Measurements from ENCODE around the gene NUCB1. TPM values are rescaled to one million over a fixed set of nuclear protein-coding genes. Genes with fewer than 3 reads are reported as not detected.
"Not testable (repeated sequence)": the region's sequence is repeated elsewhere in the genome, so short reads cannot be mapped to it uniquely, and the experiment has no call there.

Gene NUCB1
- total RNA-seq, 2 donors from 2014 or later = 191 to 254 TPM

DNA sequence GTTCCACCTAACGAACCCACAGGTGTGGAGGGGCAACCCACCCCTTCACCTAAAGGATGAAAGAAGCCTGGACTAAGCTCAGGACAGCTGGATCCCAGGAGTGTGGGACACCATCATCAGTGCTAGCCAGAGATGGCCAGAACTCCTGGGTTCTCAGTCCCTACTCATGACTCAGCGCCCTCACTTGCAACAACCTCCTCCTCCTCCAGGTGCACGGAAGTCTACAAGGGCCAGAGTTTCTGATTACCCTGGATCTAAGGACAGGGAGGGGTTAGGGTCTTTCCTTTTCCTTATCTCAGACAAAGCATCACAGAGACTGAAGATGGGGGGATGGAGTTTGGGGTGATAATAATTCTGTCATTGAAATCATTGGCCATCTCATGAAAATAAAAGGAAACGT lies 9.6 kb upstream of the NUCB1 start:
- Mint-ChIP-seq H3K27ac (peak overlapping the region in 1 of 2 donors; percentile 61), H3K36me3 (no peaks in the 10 kb centered on the region), H3K9me3 (no peaks in the 10 kb centered on the region)
- ATAC-seq (no peak), DNase-seq (ENCODE audit: low spot score in 2 of 2) (no peak)

DNA sequence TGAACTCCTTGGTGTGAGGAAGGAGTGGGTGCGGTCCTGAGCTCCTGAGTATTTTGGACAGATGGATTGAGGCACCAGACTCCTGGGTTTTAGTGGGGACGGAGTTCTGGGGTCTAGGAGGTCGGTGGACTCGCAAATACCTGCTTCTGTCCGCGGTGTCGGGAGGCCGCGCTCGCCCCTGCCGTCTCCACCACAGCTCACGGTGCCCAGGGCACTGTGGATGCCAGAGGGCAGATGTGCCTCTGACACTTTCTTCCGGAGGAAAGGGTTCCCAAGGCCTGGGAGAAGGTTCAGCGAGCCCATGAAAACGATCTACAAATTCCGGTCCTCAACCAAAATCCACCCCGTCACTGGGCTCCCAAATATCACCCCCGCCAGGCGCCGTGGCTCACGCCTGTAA lies 4.9 kb upstream of the NUCB1 start:
- ATAC-seq (no peak), DNase-seq (ENCODE audit: low spot score in 2 of 2) (no peak)
- Mint-ChIP-seq H3K27ac (no peak overlapping the region), H3K9me3 (no peaks in the 10 kb centered on the region), H3K36me3 (peaks cover 2 to 3% of the 10 kb centered on the region in 2 donors)

DNA sequence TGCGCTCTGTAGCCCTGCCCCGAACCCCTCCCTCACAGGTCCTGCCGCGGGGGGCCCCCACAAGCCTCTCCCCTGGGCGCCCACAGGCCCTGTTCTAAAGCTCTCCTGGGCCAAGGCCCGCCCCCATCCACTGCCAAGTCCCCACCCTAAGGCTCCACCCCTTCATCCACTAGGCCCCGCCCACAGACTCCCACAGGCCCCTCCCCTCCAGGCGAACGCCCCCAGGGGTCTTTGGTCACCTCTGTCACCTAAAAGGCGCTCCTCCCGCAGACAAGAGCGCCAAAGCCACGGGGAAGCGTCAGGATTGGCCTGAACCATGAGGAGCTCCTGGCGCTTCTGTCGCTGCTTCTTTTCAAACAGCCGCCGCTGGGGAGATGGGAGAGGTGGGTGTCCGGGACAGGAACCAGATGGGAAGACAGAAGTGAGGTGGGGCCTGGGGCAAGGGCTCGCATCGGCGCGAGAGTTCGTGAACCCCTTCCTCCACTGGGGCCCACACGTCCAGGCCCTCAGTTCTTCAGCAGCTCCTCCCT lies 3.9 kb upstream of the NUCB1 start:
- ATAC-seq (peak in 1 of 2 donors; percentile 51), DNase-seq (ENCODE audit: low spot score in 2 of 2) (peak in 1 of 2 donors; percentile 76)
- Mint-ChIP-seq H3K9me3 (no peaks in the 10 kb centered on the region), H3K36me3 (peaks cover 10% of the 10 kb centered on the region in 2 donors), H3K27ac (peak overlapping the region in 1 of 2 donors; percentile 66)

DNA sequence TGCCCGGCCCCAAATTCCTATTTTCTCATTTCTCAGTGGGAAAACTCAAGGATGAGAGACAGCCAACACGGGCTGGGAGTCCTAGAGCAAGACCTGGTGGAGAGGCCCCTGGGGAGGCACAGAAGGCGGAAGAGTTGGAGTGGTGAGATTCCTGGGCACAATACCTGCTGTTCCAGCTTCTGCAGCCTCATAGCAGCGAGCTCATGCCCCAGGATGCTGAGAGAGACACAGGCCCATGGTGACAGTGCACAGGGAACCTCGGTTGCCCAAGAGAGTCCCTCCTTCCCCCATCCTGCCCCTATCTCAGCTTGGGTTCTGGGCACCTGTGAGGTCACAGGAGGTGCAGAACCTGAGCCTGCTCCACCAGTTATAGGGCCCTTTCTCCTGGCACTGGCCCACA lies 2.9 kb upstream of the NUCB1 start:
- Mint-ChIP-seq H3K36me3 (peaks cover 10 to 15% of the 10 kb centered on the region in 2 donors), H3K27ac (peak overlapping the region in 1 of 2 donors; percentile 66), H3K9me3 (no peaks in the 10 kb centered on the region)
- ATAC-seq (no peak), DNase-seq (ENCODE audit: low spot score in 2 of 2) (no peak)

DNA sequence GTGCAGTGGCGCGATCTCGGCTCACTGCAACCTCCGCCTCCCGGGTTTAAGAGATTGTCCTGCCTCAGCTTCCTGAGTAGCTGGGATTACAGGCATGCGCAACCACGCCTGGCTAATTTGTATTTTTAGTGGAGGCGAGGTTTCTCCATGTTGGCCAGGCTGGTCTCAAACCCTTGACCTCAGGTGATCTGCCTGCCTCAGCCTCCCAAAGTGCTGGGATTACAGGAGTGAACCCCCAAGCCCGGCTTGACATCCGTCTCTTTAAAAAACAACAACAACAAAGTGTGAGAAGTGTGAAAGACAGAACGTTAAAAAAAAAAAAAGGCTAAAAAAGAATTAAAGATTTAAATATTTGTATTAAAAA lies 744 bp upstream of the NUCB1 start:
- ATAC-seq; DNase-seq (ENCODE audit: low spot score in 2 of 2); H3K9me3 Mint-ChIP-seq: not testable (repeated sequence)
- Mint-ChIP-seq H3K36me3 (peaks cover 10 to 21% of the 10 kb centered on the region in 2 donors), H3K27ac (peak overlapping the region; percentile 96 to 97)

DNA sequence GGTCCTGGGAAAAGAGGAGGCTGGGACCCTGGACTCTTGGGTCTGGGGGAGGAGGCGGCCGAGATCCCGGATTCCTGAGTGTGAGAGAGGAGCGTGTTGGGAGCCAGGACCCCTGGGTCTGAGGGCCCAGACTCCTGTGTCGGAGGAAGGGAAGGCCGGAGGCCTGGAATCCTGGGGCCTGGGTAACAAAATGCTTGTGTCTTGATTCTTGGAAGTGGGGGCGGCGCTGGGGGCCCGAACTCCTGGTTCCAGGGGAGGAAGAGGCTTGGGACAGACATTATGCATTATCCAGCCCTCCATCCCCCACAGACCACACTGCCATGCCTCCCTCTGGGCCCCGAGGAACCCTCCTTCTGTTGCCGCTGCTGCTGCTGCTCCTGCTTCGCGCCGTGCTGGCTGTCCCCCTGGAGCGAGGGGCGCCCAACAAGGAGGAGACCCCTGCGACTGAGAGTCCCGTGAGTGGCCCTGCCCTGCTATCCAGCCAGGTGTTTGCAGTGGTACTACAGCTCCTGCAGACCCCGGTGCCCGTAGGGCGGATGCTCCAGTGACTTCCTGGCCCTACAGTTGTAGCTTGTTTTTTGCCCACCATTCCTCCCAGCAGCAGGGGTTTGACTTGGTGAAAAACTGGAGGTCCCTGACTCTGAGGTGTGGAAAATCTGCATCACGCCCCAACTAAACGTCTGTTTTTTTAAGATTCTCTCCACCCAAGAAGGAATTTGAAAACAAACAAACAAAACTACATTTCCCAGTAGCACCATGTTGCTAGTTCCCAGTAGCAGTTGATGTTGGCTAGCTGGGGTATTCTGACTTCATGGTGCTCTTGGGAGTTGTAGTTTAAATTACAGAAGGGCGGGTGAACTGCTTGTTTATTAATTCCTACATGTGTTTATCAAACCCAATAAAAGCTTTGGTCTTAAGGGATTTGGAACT lies 630 bp downstream of the NUCB1 start:
- DNase-seq (ENCODE audit: low spot score in 2 of 2) (no peak), ATAC-seq (no peak)
- Mint-ChIP-seq H3K27ac (peak overlapping the region; percentile 97 to 99), H3K9me3 (peaks cover 0 to 4% of the 10 kb centered on the region in 2 donors), H3K36me3 (peaks cover 16 to 21% of the 10 kb centered on the region in 2 donors)

DNA sequence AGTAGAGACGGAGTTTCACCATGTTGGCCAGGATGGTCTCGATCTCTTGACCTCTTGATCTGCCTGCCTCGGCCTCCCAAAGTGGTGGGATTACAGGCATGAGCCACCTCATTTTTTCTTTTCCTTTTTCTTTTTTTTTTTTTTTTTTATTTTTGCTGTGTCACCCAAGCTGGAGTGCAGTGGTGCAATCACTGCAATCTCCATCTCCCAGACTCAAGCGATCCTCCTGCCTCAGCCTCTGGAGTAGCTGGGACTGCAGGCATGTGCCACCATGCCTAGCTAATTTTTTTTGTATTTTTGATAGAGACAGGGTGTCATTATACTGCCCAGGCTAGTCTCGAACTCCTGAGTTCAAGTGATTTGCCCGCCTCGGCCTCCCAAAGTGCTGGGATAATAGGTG lies 2.2 kb downstream of the NUCB1 start:
- Mint-ChIP-seq H3K27ac (peak overlapping the region; percentile 86 to 97), H3K36me3 (peaks cover 16 to 33% of the 10 kb centered on the region in 2 donors)
- not testable (repeated sequence) for DNase-seq (ENCODE audit: low spot score in 2 of 2); ATAC-seq; H3K9me3 Mint-ChIP-seq

DNA sequence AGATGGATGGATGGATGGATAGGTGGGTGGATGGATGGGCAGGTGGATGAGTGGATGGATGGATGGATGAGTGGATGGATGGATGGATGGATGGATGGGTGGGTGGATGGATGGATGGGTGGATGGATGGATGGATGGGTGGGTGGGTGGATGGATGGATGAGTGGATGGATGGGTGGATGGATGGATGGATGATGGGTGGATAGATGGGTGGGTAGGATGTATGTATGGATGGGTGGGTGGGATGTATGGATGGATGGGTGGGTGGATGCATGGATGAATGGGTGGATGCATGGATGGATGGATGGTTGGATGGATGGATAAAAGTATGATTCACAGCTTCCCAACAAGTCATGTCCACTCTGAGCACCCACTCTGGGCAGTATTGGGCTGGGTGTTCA lies 3.7 kb downstream of the NUCB1 start:
- DNase-seq (ENCODE audit: low spot score in 2 of 2); H3K9me3 Mint-ChIP-seq; ATAC-seq; H3K27ac Mint-ChIP-seq: not testable (repeated sequence)
- peaks cover 16 to 38% of the 10 kb centered on the region in 2 donors for H3K36me3 Mint-ChIP-seq

DNA sequence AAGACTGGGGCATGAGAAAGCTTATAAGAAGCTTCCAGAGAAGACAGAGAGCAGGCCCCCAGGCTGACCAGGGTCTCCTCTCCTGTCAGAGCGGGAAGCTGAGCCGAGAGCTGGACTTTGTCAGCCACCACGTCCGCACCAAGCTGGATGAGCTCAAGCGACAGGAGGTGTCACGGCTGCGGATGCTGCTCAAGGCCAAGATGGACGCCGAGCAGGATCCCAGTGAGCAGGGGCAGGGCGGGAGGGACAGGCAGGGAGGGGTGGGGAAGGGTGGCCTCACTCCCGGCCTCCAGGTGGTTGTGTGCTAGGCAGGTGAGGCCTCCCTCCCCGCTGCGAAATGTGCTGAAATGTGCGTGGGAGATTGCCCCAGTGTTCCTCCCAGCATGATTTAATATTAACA lies 5.6 kb downstream of the NUCB1 start:
- no peak overlapping the region for H3K27ac Mint-ChIP-seq
- H3K9me3 Mint-ChIP-seq = peaks cover 0 to 4% of the 10 kb centered on the region in 2 donors
- ATAC-seq (no peak), DNase-seq (ENCODE audit: low spot score in 2 of 2) (no peak)
- peaks cover 9 to 32% of the 10 kb centered on the region in 2 donors for H3K36me3 Mint-ChIP-seq

DNA sequence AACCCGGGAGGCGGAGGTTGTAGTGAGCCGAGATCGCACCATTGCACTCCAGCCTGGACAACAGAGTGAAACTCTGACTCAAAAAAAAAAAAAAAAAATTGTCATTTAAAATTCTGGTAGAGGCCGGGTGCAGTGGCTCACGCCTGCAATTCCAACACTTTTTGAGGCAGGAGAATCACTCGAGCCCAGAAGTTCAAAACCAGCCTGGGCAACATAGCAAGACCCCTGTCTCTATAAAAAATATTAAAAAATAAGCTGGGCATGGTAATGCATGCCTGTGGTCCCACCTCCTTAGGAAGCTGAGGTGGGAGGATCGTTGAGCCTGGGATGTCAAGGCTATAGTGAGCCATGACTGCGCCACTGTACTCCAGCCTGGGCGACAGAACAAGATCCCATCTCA lies 6.2 kb downstream of the NUCB1 start:
- Mint-ChIP-seq H3K9me3 (peaks cover 0 to 4% of the 10 kb centered on the region in 2 donors), H3K36me3 (peaks cover 6 to 28% of the 10 kb centered on the region in 2 donors), H3K27ac (no peak overlapping the region)
- ATAC-seq = no peak
- no peak for DNase-seq (ENCODE audit: low spot score in 2 of 2)

DNA sequence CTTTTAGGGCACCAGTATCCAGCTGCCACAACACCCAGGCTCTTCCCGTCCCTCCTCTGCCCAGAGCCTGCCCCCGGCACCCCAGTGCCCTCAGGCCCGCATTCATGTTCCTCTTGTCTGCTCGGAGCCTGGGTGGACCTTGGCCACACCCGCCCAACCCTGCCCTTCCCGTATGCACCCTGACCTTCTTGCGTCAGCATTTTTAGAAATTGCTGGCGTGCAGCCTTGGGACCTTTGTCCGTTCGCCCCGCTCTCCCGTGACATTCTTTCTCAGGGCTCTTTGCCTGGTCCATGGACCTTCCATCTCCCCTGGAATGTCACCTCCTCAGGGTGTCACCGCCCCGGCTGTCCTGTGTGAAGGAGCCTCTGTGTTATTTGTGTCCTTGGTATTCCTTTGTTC lies 7.6 kb downstream of the NUCB1 start:
- Mint-ChIP-seq H3K9me3 (peaks cover 0 to under 1% of the 10 kb centered on the region in 2 donors), H3K36me3 (peaks cover 6 to 25% of the 10 kb centered on the region in 2 donors), H3K27ac (peak overlapping the region in 1 of 2 donors; percentile 30)
- DNase-seq (ENCODE audit: low spot score in 2 of 2) (no peak), ATAC-seq (no peak)

DNA sequence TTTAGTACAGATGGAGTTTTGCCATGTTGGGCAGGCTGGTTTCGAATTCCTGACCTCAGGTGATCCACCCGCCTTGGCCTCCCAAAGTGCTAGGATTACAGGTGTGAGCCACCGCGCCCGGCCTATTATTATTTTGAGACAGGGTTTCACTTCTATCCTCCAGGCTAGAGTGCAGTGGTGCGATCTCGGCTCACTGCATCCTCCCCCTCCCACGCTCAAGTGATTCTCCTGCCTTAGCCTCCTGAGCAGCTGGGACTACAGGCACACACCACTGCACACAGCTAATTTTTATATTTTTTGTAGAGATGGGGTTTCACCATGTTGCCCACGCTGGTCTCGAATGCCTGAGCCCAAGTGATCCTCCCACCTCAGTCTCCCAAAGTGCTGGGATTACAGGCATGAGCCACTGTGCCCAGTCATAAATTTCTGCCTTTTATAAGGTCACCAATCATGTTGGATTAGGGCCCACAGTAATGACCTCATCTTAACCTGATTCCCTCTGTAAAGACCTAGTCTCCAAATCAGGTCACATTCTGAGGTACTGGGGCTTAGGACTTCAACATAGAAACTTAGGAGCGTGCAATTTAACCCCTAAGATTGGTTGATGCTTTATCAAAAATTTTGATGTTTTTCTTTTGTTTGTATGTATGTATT lies 9.4 kb downstream of the NUCB1 start:
- H3K27ac Mint-ChIP-seq; H3K9me3 Mint-ChIP-seq; DNase-seq (ENCODE audit: low spot score in 2 of 2); ATAC-seq: not testable (repeated sequence)
- H3K36me3 Mint-ChIP-seq = peaks cover 10 to 37% of the 10 kb centered on the region in 2 donors

DNA sequence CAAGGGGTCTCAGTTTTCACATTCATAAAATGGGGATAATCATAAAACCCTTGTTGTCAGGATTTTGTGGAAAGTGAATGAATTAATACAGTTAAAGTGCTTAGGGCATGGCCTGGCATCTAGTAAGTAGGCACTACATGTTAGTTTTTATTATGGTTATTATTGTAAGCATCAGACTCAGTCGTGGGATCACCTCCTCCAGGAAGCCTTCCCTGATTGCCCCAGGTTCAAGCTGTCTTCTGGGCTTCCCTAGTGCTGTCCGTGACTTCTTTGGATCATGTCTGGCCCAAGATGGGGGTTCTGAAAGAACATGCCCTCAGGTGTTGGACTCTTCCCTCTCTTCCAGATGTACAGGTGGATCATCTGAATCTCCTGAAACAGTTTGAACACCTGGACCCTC lies 10.7 kb downstream of the NUCB1 start:
- DNase-seq (ENCODE audit: low spot score in 2 of 2) (no peak), ATAC-seq (no peak)
- no peak overlapping the region for H3K27ac Mint-ChIP-seq
- no peaks in the 10 kb centered on the region for H3K9me3 Mint-ChIP-seq
- peaks cover 6 to 37% of the 10 kb centered on the region in 2 donors for H3K36me3 Mint-ChIP-seq

DNA sequence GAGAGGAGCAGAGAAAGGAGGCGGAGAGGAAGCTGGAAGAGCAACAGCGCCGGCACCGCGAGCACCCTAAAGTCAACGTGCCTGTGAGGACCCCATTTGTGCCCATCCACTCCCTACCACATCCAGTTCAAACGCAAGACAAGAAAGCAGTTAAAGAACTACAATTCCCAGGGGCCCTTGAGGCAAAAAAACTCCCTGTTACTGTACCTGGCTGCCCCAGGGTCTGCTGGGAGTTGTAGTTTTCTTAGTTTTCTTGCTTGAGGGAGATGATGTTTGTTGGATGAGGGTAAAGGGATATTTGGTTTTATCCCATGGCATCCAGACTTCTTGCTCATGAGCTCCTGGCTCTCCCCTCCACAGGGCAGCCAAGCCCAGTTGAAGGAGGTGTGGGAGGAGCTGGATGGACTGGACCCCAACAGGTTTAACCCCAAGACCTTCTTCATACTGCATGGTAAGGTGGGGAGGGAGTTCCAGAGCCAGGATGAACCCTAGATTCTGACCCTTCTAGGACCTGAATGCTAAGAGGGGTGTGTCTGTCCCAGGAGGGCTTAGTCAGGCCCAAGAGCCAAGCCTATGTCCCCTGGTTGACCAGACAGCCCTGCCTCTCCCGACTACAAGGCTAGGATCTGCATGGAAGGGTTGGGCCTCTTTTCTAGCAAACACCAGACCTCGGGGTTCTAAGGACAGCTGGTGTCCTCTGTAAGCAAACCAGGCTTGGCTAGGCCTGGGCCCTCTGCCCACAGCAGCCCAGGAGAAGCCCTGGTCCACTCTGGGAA lies 13.2 kb downstream of the NUCB1 start:
- ATAC-seq (peak; percentile 18 to 77), DNase-seq (ENCODE audit: low spot score in 2 of 2) (peak in 1 of 2 donors; percentile 30)
- Mint-ChIP-seq H3K9me3 (no peaks in the 10 kb centered on the region), H3K27ac (peak overlapping the region in 1 of 2 donors; percentile 14), H3K36me3 (peaks cover 6 to 21% of the 10 kb centered on the region in 2 donors)

DNA sequence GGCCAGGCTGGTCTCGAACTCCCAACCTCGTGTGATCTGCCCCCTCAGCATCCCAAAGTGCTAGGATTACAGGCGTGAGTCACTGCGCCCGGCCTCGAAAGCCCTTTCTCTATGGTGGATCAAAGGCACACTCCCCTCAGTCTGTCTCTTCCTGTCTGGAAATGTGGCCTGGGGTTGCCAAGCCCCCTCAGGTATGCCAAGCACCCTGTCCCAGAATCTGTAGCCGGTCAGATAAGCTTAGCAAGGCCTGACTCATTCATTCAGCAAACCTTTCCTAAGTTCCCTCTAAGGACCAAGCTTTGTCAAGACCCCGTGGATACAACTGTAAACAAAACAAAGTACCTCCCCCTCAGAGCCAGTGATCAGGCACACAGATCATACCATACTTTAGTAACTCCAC lies 14.1 kb downstream of the NUCB1 start:
- H3K27ac Mint-ChIP-seq = peak overlapping the region in 1 of 2 donors; percentile 77
- peaks cover 6 to 27% of the 10 kb centered on the region in 2 donors for H3K36me3 Mint-ChIP-seq

DNA sequence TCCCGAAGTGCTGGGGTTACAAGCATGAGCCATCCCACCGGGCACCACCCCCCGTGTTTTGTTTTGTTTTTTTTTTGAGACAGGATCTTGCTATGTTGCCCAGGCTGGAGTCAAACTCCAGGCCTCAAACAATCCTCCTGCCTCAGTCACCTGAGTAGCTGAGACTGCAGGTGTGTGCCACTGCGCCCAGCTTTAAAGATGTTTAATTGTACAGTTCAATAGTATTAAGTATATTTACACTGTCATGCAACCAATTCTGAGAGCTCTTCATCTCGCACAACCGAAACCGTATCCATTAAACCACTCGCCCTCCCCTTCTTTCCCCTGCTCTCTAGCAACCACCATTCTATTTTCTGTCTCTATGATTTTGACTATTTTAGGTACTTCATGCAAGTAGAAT lies 15.6 kb downstream of the NUCB1 start:
- no peak for ATAC-seq
- DNase-seq (ENCODE audit: low spot score in 2 of 2) = no peak
- H3K36me3 Mint-ChIP-seq = peaks cover 6 to 27% of the 10 kb centered on the region in 2 donors
- peak overlapping the region in 1 of 2 donors; percentile 0 for H3K27ac Mint-ChIP-seq
- no peaks in the 10 kb centered on the region for H3K9me3 Mint-ChIP-seq

More for the DNA sequence above, 14.1 kb downstream of the NUCB1 start:
- DNase-seq (ENCODE audit: low spot score in 2 of 2) (no peak), ATAC-seq (no peak)
- H3K9me3 Mint-ChIP-seq = no peaks in the 10 kb centered on the region

Measured in activated naive CD4-positive, alpha-beta T cell treated with anti-CD3 and anti-CD28 coated beads, Interleukin-2, amount 50 U/mL, for 72 hours (primary cell).